Measurements from ENCODE around the gene GRP.

The GRP gene

GRCh38 chr18:59264651-59265245, 44.8 kb downstream of the GRP start:
- no peak for TF ChIP-seq CTCF (IDR thresholded peaks at IDR 0.05; ENCODE audit: low read depth, low read length)
- H3K4me3 ChIP-seq (ENCODE audit: low read depth, low read length) = no peak overlapping the region

GRCh38 chr18:59265246-59265973, 45.5 kb downstream of the GRP start:
- 0 out of 2 replicates have a peak overlapping the region, but pooled peaks have one; percentile 17 for H3K4me3 ChIP-seq (ENCODE audit: low read depth, low read length)
- TF ChIP-seq CTCF (IDR thresholded peaks at IDR 0.05; ENCODE audit: low read depth, low read length) = no peak

- H3K4me3 ChIP-seq (ENCODE audit: low read depth, low read length) = no peak overlapping the region
- no peak for TF ChIP-seq CTCF (IDR thresholded peaks at IDR 0.05; ENCODE audit: low read depth, low read length)
Observed at GRCh38 chr18:59265974-59266369, 46.0 kb downstream of the GRP start.

GRCh38 chr18:59266459-59266858, 46.5 kb downstream of the GRP start:
- no peak overlapping the region for H3K4me3 ChIP-seq (ENCODE audit: low read depth, low read length)
- no peak for TF ChIP-seq CTCF (IDR thresholded peaks at IDR 0.05; ENCODE audit: low read depth, low read length)

- TF ChIP-seq CTCF (IDR thresholded peaks at IDR 0.05; ENCODE audit: low read depth, low read length) = no peak
- no peak overlapping the region for H3K4me3 ChIP-seq (ENCODE audit: low read depth, low read length)
Observed at GRCh38 chr18:59266886-59267502, 47.0 kb downstream of the GRP start.

GRCh38 chr18:59267503-59268126, 47.7 kb downstream of the GRP start:
- no peak overlapping the region for H3K4me3 ChIP-seq (ENCODE audit: low read depth, low read length)
- no peak for TF ChIP-seq CTCF (IDR thresholded peaks at IDR 0.05; ENCODE audit: low read depth, low read length)

Data from WI38 (cell line).